SKM-1 (cell line): Measurements from ENCODE around the gene MIPEP.

Source experiments
- DNase-seq: peaks from one replicate; lab custom pipeline; 2025; ENCODE audit not compliant: unreplicated experiment; lab: John Stamatoyannopoulos, UW

The MIPEP gene

GRCh38 chr13:23688336-23688735 lies 200.9 kb downstream of the MIPEP start:
- no peak for DNase-seq

- no peak for DNase-seq
Observed at GRCh38 chr13:23687614-23688013, 201.6 kb downstream of the MIPEP start.

GRCh38 chr13:23686948-23687347 lies 202.3 kb downstream of the MIPEP start:
- DNase-seq, result no peak

GRCh38 chr13:23685416-23685815 lies 203.8 kb downstream of the MIPEP start:
- no peak for DNase-seq

- no peak for DNase-seq
Observed at GRCh38 chr13:23684647-23685046, 204.6 kb downstream of the MIPEP start.

GRCh38 chr13:23683084-23683483 lies 206.1 kb downstream of the MIPEP start:
- DNase-seq, result no peak

GRCh38 chr13:23680845-23681669 lies 208.1 kb downstream of the MIPEP start:
- no peak for DNase-seq
